Osteocyte (in vitro differentiated cells): ENCODE data around the gene CCDC71L. TPM values are rescaled to one million over a fixed set of nuclear protein-coding genes. Genes with fewer than 3 reads are reported as not detected.
"Not testable (repeated sequence)": the region's sequence is repeated elsewhere in the genome, so short reads cannot be mapped to it uniquely, and the experiment has no call there.

Experiments
- DNase-seq: peaks from one replicate; pipeline ENCODE4 v3.0.0; 2021; ENCODE audit warnings: mixed read lengths; ENCODE audit not compliant: unreplicated experiment; ENCODE audit errors: extremely low spot score
- H3K27ac Mint-ChIP-seq: one replicate; pipeline ENCODE4 v1.8.0; 2021; ENCODE audit warnings: mild to moderate bottlenecking, mixed read lengths; ENCODE audit not compliant: unreplicated experiment
- H3K27me3 Mint-ChIP-seq: one replicate; pipeline ENCODE4 v1.8.0; 2021; ENCODE audit warnings: mixed read lengths; ENCODE audit not compliant: unreplicated experiment
- H3K36me3 Mint-ChIP-seq: one replicate; pipeline ENCODE4 v1.8.0; 2021; ENCODE audit warnings: mixed read lengths; ENCODE audit not compliant: unreplicated experiment
- H3K4me1 Mint-ChIP-seq: one replicate; pipeline ENCODE4 v1.8.0; 2021; ENCODE audit warnings: mixed read lengths; ENCODE audit not compliant: unreplicated experiment
- H3K4me3 Mint-ChIP-seq: one replicate; pipeline ENCODE4 v1.8.0; 2021; ENCODE audit warnings: mild to moderate bottlenecking, moderate library complexity, mixed read lengths; ENCODE audit not compliant: unreplicated experiment
- H3K9me3 Mint-ChIP-seq: one replicate; pipeline ENCODE4 v1.8.0; 2021; ENCODE audit warnings: mixed read lengths; ENCODE audit not compliant: unreplicated experiment
- CTCF ChIP-seq: fragments of 200-600 bp; sonication (generic); IDR thresholded peaks from 2 replicates; pipeline ENCODE4 v1.5.0; 2021; ENCODE audit warnings: antibody characterized with exemption, mild to moderate bottlenecking, moderate library complexity
- long read RNA-seq: library from polyadenylated mRNA; unstranded; transcript quantifications from one replicate; pipeline ENCODE4 v2.0.0, GENCODE V29; 2021
- total RNA-seq: library from RNA; stranded (reverse); gene quantifications from 2 replicates; pipeline ENCODE4 v1.2.1, GENCODE V29; 2021

Gene CCDC71L
- 45.2 and 46.6 TPM in 2 replicates for total RNA-seq
- long read RNA-seq, full-length matches to known transcripts = 10 of 11 reads
- long read RNA-seq, partial matches to known transcripts = 0 of 11 reads
- long read RNA-seq, other reads (novel, unspliced or antisense) = 1 of 11 reads

GRCh38 chr7:106660862-106661720, at the start of gene CCDC71L:
Gene CCDC71L, minus strand, starts transcription at chr7:106661158. Its CDS starts 262 bp downstream, at chr7:106660896.
- H3K27me3 Mint-ChIP-seq = no peaks in the 10 kb centered on the region
- H3K27ac Mint-ChIP-seq = peak within 1 kb of the TSS; percentile 87
- H3K4me3 Mint-ChIP-seq = peak within 1 kb of the TSS; percentile 90
- H3K9me3 Mint-ChIP-seq = peaks cover 5% of the 10 kb centered on the region
- H3K36me3 Mint-ChIP-seq = peaks cover 8% of the 10 kb centered on the region
- no peak for TF ChIP-seq CTCF
- peaks cover 22% of the 10 kb centered on the region for H3K4me1 Mint-ChIP-seq
- peak; percentile 97 for DNase-seq

GRCh38 chr7:106709604-106710003, 48.6 kb upstream of the CCDC71L start:
- H3K27me3 Mint-ChIP-seq, DNase-seq, H3K4me3 Mint-ChIP-seq, H3K4me1 Mint-ChIP-seq, H3K36me3 Mint-ChIP-seq, H3K9me3 Mint-ChIP-seq, H3K27ac Mint-ChIP-seq: not testable (repeated sequence)

- H3K4me1 Mint-ChIP-seq = peaks cover 6% of the 10 kb centered on the region
- TF ChIP-seq CTCF = no peak
- DNase-seq = no peak
- H3K27me3 Mint-ChIP-seq = peaks cover 3% of the 10 kb centered on the region
- peaks cover 2% of the 10 kb centered on the region for H3K9me3 Mint-ChIP-seq
- H3K27ac Mint-ChIP-seq = no peak overlapping the region
- no peaks in the 10 kb centered on the region for H3K36me3 Mint-ChIP-seq
- H3K4me3 Mint-ChIP-seq = no peak overlapping the region
Observed at GRCh38 chr7:106704000-106704840, 43.3 kb upstream of the CCDC71L start.

GRCh38 chr7:106693677-106694353, 32.9 kb upstream of the CCDC71L start:
- Mint-ChIP-seq H3K4me1 (no peaks in the 10 kb centered on the region), H3K36me3 (no peaks in the 10 kb centered on the region), H3K27me3 (no peaks in the 10 kb centered on the region), H3K4me3 (no peak overlapping the region), H3K9me3 (peaks cover 4% of the 10 kb centered on the region), H3K27ac (no peak overlapping the region)
- no peak for DNase-seq
- TF ChIP-seq CTCF = no peak

GRCh38 chr7:106692450-106693051, 31.6 kb upstream of the CCDC71L start:
- H3K27me3 Mint-ChIP-seq = no peaks in the 10 kb centered on the region
- no peaks in the 10 kb centered on the region for H3K4me1 Mint-ChIP-seq
- no peak overlapping the region for H3K27ac Mint-ChIP-seq
- no peaks in the 10 kb centered on the region for H3K9me3 Mint-ChIP-seq
- no peak for DNase-seq
- no peaks in the 10 kb centered on the region for H3K36me3 Mint-ChIP-seq
- no peak for TF ChIP-seq CTCF
- H3K4me3 Mint-ChIP-seq = no peak overlapping the region

- H3K27me3 Mint-ChIP-seq, H3K27ac Mint-ChIP-seq: not testable (repeated sequence)
Observed at GRCh38 chr7:106688161-106688560, 27.2 kb upstream of the CCDC71L start.

More at GRCh38 chr7:106688161-106688560, 27.2 kb upstream of the CCDC71L start:
- not testable (repeated sequence) for H3K4me1 Mint-ChIP-seq, H3K4me3 Mint-ChIP-seq, H3K9me3 Mint-ChIP-seq, H3K36me3 Mint-ChIP-seq, DNase-seq
